GM18907 (cell line): Measurements from ENCODE around the gene KCNQ1.

Experiments used
- ATAC-seq: cut with Tn5 transposase; IDR thresholded peaks from one replicate; pipeline ENCODE4 v1.9.1; 2021; ENCODE audit warnings: mild to moderate bottlenecking, moderate library complexity; ENCODE audit not compliant: unreplicated experiment

The KCNQ1 gene

DNA sequence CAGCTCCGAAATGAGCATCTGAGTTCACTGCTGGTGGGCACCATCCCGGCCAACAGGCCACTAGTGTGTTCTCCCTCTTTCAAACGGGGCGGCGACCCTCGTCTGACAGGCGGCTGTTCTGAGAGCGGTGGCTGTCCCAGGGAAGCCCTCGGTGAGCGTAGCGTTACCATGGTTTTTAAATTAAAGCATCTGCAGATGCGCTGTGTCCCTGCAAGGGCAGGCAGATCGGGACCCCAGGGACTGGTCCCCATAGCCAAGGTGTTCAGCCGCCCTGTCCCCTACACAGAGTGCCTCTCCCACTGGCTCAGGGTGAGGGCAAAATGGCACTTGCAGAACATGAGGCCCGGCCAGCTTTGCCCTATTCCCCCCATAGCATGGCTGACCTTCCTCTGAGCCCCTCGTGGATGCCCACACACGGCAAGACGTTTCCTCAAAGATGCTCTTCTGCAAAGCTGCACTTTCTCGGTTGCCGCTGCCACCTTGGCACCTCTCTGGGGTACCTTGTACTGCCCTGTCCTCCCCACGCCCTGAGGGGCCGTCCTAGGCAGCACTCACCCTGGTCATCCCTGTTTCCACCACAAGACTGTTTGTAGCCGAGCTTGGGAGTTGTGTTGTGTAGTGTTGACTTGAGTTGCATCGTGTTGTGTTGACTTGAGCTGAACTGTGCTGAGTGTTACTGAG, 306.9 kb downstream of the KCNQ1 start:
- no peak for ATAC-seq

DNA sequence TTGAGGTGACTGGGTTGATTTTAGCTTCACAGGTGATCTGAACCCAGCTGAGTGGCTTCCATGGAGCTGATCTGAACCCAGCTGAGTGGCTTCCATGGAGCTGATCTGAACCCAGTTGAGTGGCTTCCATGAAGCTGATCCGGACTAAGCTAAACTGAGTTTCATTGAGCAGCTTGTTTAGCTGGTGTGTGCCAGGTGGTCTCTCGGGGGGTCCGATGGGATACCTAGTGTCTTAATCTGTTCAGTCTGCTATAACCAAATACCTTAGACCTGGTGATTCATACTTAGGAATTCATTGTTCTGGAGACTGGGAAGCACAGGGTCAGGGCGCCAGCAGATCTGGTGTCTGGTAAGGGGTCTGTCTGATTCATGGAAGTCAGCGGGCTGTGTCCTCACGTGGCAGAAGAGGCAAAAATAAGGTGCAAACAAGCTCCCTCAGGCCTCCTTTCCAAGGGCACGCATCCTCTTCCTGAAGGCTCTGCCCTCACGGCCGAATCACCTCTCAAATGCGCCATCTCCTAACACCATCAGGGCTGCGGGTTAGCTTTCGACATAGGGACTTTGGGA, 307.5 kb downstream of the KCNQ1 start:
- ATAC-seq = no peak

GRCh38 chr11:2752923-2753322, 308.1 kb downstream of the KCNQ1 start:
- no peak for ATAC-seq

GRCh38 chr11:2754008-2754407, 309.2 kb downstream of the KCNQ1 start:
- no peak for ATAC-seq

DNA sequence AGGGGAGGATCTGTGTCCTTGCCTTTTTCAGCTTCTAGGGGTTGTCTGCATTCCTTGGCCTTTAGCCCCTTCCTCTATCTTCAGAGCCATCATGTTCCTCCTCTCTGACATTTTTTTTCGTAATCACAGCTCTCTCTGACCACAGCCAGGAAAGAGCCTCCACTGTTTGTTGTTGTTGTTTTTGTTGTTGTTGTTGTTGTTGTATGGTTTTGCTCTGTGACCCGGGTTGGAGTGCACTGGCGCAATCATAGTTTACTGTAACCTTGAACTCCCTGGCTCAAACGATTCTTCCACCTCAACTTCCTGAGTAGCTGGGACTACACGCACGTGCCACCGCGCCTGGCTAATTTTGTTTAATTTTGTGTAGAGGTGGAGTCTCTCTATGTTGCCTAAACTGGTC, 310.3 kb downstream of the KCNQ1 start:
- ATAC-seq = no peak

- no peak for ATAC-seq
Observed at GRCh38 chr11:2758751-2759150, 313.9 kb downstream of the KCNQ1 start.

- no peak for ATAC-seq
Observed at GRCh38 chr11:2759228-2760195, 314.7 kb downstream of the KCNQ1 start.

DNA sequence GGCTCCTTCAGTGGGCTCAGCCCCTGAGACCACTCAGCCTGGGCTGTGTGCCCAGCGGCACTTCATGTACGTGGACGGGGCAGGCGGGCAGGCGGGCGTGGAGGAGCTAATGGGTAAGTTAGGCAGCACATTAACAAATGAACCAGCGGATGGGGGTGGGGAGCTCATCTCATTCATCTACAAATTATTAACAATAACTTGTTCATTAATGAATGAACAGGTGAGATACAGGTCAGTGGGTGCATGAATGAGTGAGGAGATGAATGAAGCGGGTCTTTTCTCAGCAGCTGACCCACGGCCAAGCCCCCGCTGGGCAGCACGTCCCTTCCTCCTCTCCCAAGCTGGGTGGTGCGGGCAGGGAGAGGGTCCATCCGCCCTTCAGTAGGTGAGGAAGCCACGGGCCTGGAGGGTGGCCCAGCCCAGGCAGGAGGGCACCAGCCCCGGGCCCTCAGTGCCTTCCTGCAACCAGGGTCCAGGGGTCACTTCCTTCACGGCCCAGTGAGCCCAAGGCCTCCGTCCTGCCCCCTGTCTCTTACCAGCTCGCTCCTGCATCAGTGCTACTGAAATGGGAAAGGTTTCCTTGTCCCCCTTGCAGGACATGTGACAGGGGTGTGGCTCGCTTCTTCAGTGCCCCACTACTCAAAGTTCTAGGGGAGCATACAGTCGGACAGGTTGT, 315.5 kb downstream of the KCNQ1 start:
- no peak for ATAC-seq

- ATAC-seq = no peak
Observed at GRCh38 chr11:2761131-2762030, 316.6 kb downstream of the KCNQ1 start.

GRCh38 chr11:2762031-2762380, 317.2 kb downstream of the KCNQ1 start:
- no peak for ATAC-seq

- ATAC-seq = no peak
Observed at GRCh38 chr11:2762451-2762850, 317.6 kb downstream of the KCNQ1 start.

DNA sequence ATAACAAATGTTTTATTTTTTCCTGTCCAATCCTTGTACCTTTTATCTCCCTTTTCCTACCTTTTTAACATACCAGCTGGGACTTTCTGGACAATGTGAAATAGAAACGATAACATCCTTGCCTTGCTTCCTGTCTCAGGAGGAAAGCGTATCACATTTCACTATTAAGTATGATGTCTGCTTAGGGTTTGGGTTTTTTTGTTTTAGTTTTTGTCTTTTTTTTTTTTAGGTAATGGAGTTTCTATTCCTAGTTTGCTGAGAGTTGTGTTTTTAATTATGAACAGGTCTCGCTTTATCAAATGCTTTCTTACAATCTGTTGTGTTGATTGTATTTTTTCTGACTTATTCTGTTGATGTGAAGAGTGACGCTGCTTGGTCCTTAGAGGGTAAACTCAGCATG, 319.2 kb downstream of the KCNQ1 start:
- ATAC-seq = no peak

DNA sequence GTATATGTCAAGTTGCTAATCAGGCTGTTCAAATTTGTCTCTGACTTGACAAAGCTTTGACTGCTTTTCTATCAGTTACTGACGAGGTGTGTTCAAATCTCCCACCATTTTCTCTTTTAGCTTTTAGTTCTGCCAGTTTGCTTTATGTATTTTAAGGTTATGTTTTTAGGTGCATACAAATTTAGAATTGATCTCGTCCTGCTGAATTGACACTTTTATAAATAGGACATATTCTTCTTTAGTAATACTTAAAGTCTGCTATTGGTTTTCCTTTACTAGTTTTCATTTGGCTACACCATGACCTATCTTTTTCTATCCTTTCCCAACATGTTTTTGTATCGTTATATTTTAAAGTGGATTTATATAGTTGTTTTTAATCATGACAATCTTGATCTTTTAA, 320.7 kb downstream of the KCNQ1 start:
- no peak for ATAC-seq

- ATAC-seq = no peak
Observed at GRCh38 chr11:2766166-2766565, 321.4 kb downstream of the KCNQ1 start.

DNA sequence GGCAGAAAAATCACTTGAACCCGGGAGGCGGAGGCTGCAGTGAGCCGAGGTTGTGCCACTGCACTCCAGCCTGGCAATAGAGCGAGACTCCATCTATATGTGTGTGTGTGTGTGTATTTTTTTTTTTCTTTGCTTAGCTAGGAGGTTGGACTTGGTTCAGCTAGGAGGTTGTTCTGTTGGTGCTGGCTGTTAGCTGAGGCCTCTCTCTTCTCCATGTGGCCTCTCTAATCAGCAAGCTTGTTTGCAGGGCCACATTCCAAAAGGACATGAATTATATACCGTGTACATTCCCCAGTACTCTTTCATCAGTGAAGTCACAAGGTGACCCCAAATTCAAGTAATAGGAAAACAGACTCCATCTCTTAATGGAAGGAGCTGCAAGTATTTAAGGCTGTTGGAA, 322.3 kb downstream of the KCNQ1 start:
- no peak for ATAC-seq

DNA sequence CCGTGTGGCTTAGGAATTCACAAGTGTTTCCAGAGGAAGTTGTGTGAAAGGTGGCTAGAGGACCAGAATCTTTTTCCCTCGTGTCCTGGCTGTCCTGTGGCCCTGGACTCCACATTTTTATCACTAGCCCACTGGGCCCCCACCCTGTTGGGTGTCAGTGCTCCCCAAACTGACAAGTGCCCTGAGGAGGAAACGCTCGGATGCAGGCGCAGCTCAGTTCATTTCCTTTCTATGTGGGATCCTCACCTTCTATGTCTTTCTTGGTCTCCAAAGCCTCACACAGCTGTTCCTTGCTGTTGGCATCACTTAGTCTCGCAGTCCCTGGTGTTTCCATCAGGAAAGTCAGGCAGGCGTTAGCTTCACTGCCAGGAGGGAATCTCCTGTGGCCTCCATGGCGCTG, 323.0 kb downstream of the KCNQ1 start:
- no peak for ATAC-seq

DNA sequence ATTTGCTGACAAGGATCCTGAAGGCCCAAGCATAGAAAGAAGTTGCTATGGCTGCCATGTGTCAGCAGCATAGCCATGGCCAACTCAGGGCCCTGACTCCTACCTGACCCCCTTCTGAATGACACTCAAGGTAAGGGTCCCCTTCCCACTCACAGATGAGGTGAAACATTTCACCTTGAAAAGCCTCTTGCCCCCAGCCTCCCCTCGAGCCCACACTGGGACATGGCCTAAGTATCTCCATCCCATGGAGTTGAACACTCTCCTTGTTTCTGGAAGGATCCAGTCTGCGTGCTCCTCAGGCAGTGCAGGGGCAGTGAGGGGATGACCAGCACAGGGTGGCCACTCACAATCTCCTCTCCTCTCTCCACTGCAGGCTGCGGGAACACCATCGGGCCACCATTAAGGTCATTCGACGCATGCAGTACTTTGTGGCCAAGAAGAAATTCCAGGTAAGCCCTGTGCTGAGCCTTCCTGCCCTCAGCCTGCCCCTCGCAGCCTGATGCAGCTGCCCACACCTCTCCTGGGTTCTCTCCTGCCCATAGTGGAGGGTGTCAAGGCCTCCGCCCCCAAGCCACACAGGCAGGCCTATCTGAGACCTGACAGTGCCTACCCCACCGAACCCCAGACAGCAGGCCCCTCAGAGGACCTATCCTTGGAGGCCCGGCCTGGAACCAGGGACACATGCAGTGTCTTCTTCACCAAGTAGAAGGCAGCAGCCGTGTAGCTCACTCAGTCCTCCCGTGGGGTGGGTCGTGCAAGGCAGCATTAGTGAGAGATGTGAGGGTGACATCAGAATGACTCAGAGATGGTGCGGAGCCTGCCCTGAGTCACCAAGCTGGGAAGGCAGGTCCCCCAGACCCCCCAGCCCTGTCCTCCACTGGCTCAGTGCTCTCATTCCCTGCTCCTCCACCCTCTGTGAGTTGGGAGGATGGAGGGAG, 323.9 kb downstream of the KCNQ1 start:
- ATAC-seq = no peak

- no peak for ATAC-seq
Observed at GRCh38 chr11:2769409-2770095, 324.7 kb downstream of the KCNQ1 start.
